Type B pancreatic cell (in vitro differentiated cells): ENCODE data around the gene EPB41L1. TPM values are rescaled to one million over a fixed set of nuclear protein-coding genes. Genes with fewer than 3 reads are reported as not detected.
A peak's percentile ranks its signal among the peaks of the same experiment; 100 is the strongest.

Experiments
- DNase-seq: peaks from one replicate; pipeline ENCODE4 v3.0.0; 2021; ENCODE audit warnings: mixed read lengths; ENCODE audit not compliant: unreplicated experiment; ENCODE audit errors: extremely low spot score
- H3K27ac Mint-ChIP-seq: 2 replicates; pipeline ENCODE4 v1.8.0; 2021; ENCODE audit warnings: mild to moderate bottlenecking, mixed read lengths
- H3K27me3 Mint-ChIP-seq: 2 replicates; pipeline ENCODE4 v1.8.0; 2021; ENCODE audit warnings: mixed read lengths
- H3K36me3 Mint-ChIP-seq: 2 replicates; pipeline ENCODE4 v1.8.0; 2021; ENCODE audit warnings: mixed read lengths
- H3K4me1 Mint-ChIP-seq: one replicate; pipeline ENCODE4 v1.8.0; 2021; ENCODE audit warnings: mixed read lengths; ENCODE audit not compliant: unreplicated experiment
- H3K4me3 Mint-ChIP-seq: 2 replicates; pipeline ENCODE4 v1.8.0; 2021; ENCODE audit warnings: mild to moderate bottlenecking, mixed read lengths
- H3K9me3 Mint-ChIP-seq: 2 replicates; pipeline ENCODE4 v1.8.0; 2021; ENCODE audit warnings: mixed read lengths
- CTCF ChIP-seq: fragments of 200-600 bp; sonication (generic); conservative IDR thresholded peaks from 2 replicates; pipeline ENCODE4 v1.5.0; 2021; ENCODE audit warnings: antibody characterized with exemption, mild to moderate bottlenecking
- total RNA-seq: library from RNA; stranded (reverse); gene quantifications from 2 replicates; pipeline ENCODE4 v1.2.1, GENCODE V29; 2021; ENCODE audit warnings: low replicate concordance

The EPB41L1 gene
- total RNA-seq, 1 donor from 2014 or later = 68.1 TPM

GRCh38 chr20:36175016-36175415, 20.5 kb downstream of the EPB41L1 start:
- DNase-seq = no peak
- Mint-ChIP-seq H3K4me1 (peaks cover 25% of the 10 kb centered on the region), H3K27me3 (no peaks in the 10 kb centered on the region), H3K27ac (peak overlapping the region; percentile 13), H3K9me3 (no peaks in the 10 kb centered on the region), H3K36me3 (no peaks in the 10 kb centered on the region), H3K4me3 (no peak overlapping the region)
- TF ChIP-seq CTCF = no peak

GRCh38 chr20:36175475-36175995, 21.0 kb downstream of the EPB41L1 start:
- H3K27me3 Mint-ChIP-seq = no peaks in the 10 kb centered on the region
- TF ChIP-seq CTCF = no peak
- H3K27ac Mint-ChIP-seq = no peak overlapping the region
- H3K9me3 Mint-ChIP-seq = no peaks in the 10 kb centered on the region
- H3K4me1 Mint-ChIP-seq = peaks cover 20% of the 10 kb centered on the region
- DNase-seq = no peak
- no peaks in the 10 kb centered on the region for H3K36me3 Mint-ChIP-seq
- no peak overlapping the region for H3K4me3 Mint-ChIP-seq

- no peaks in the 10 kb centered on the region for H3K27me3 Mint-ChIP-seq
- peaks cover 11% of the 10 kb centered on the region for H3K4me1 Mint-ChIP-seq
- H3K9me3 Mint-ChIP-seq = no peaks in the 10 kb centered on the region
- no peak overlapping the region for H3K4me3 Mint-ChIP-seq
- H3K36me3 Mint-ChIP-seq = peaks cover 9% of the 10 kb centered on the region
- no peak for TF ChIP-seq CTCF
- H3K27ac Mint-ChIP-seq = no peak overlapping the region
- DNase-seq = no peak
Observed at GRCh38 chr20:36177716-36178115, 23.2 kb downstream of the EPB41L1 start.

GRCh38 chr20:36179170-36179945, 24.8 kb downstream of the EPB41L1 start:
- H3K27me3 Mint-ChIP-seq = no peaks in the 10 kb centered on the region
- H3K4me3 Mint-ChIP-seq = no peak overlapping the region
- H3K36me3 Mint-ChIP-seq = peaks cover 10% of the 10 kb centered on the region
- no peak for TF ChIP-seq CTCF
- H3K4me1 Mint-ChIP-seq = no peaks in the 10 kb centered on the region
- H3K9me3 Mint-ChIP-seq = no peaks in the 10 kb centered on the region
- H3K27ac Mint-ChIP-seq = no peak overlapping the region
- no peak for DNase-seq

GRCh38 chr20:36180323-36180722, 25.8 kb downstream of the EPB41L1 start:
- peaks cover 12% of the 10 kb centered on the region for H3K36me3 Mint-ChIP-seq
- H3K4me1 Mint-ChIP-seq = no peaks in the 10 kb centered on the region
- no peak for DNase-seq
- H3K27me3 Mint-ChIP-seq = no peaks in the 10 kb centered on the region
- no peak for TF ChIP-seq CTCF
- no peak overlapping the region for H3K4me3 Mint-ChIP-seq
- H3K9me3 Mint-ChIP-seq = no peaks in the 10 kb centered on the region
- no peak overlapping the region for H3K27ac Mint-ChIP-seq
